ENCODE measurements around the gene MTARC2. TPM values are rescaled to one million over a fixed set of nuclear protein-coding genes. Genes with fewer than 3 reads are reported as not detected.

MTARC2 gene
- total RNA-seq, 4 donors from 2014 or later: 15.6 to 22.9 (median 20.5) TPM

- no peak overlapping the region for H3K27ac ChIP-seq (replicated peaks in 1 of 4)
- H3K9me3 ChIP-seq: no peaks in the 10 kb centered on the region
- 100% methylated on average over 2 of the region's 2 CpGs for WGBS
- peaks cover 0 to 14% (median 14%) of the 10 kb centered on the region in 4 donors for H3K4me1 ChIP-seq
- no peak for DNase-seq (ENCODE audit: extremely low spot score)
- no peaks in the 10 kb centered on the region for H3K27me3 ChIP-seq
- H3K36me3 ChIP-seq: peaks cover 0 to 50% (median 21%) of the 10 kb centered on the region in 4 donors
- intact Hi-C loops (cut with DNase I): no loop called here
- TF ChIP-seq POLR2A (IDR thresholded peaks at IDR 0.05; ENCODE audit: low read depth): no peak
- TF ChIP-seq CTCF (IDR thresholded peaks at IDR 0.05): no peak
- TF ChIP-seq EP300 (IDR thresholded peaks at IDR 0.05): no peak
- H3K4me3 ChIP-seq: no peak overlapping the region
Measured at GRCh38 chr1:220798338-220798737, 50.2 kb downstream of the MTARC2 start.

DNA sequence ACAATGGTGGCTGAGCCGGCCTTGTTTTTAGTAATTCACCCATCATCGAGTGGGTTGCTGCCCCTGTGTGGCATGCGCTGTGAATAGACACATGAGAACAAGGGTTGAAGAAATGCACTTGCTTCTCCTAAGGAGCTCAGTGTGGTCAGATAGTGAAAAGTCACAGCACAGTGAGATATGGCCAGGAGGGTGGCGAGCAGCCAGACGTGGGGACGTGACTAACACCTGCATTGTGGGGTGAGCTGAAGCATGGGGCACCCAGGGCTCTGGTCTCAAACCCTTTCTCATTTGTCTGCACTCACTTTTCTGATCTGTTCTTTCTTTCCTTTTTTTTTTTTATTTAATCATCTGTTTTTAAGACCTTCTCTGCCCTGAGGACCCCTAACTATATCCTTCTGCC, 52.1 kb downstream of the MTARC2 start:
- no peak for DNase-seq (ENCODE audit: extremely low spot score)
- WGBS: 89% methylated on average over 6 of the region's 6 CpGs
- TF ChIP-seq POLR2AphosphoS5 (IDR thresholded peaks at IDR 0.05): no peak
- no peak for TF ChIP-seq POLR2A (IDR thresholded peaks at IDR 0.05; ENCODE audit: low read depth)
- TF ChIP-seq CTCF (IDR thresholded peaks at IDR 0.05): no peak
- no peak for TF ChIP-seq EP300 (IDR thresholded peaks at IDR 0.05)
- H3K9me3 ChIP-seq: no peaks in the 10 kb centered on the region
- no peaks in the 10 kb centered on the region for H3K27me3 ChIP-seq
- peaks cover 0 to 50% (median 21%) of the 10 kb centered on the region in 4 donors for H3K36me3 ChIP-seq
- intact Hi-C loops (cut with DNase I): no loop called here
- H3K4me3 ChIP-seq: no peak overlapping the region
- H3K27ac ChIP-seq (replicated peaks in 1 of 4): no peak overlapping the region
- H3K4me1 ChIP-seq: peaks cover 0 to 31% (median 27%) of the 10 kb centered on the region in 4 donors

DNA sequence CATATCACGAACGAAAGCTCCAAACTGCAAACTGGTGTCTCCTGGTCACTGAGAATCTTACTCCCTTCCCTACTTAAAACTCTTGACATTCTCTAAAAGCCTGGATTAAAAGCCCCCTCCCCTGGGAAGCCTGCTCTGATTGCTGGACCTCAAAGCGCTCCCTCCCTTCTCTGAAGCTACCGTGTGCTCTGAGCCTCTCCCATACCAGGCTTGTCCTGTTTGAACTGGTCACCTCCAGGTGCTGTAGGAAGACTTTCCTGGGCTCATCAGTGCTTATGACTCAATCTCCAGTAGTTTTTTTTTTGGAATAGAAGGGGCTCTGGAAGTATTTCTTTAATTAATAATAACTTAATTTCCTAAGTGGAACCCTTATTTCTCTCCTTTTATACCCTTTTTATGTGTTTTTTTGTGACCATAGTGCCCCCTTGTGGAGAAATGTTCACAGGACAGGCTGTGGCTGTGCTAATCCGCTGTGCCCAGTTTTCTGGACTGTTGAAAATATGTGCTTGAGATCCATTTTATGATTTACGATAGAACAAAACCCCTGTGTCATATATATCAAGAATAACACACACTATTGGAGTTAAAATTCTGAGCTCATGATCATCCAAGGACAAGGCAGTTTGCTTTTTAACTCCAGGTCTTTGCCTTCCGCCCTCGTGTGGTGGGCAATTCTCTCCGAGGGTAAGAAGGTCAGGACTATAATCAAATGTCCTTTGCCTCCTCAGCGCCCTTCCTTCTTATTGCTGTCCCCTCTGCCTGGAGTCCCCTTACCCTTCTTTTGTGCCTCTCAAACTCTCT, 55.5 kb downstream of the MTARC2 start:
- no peak for DNase-seq (ENCODE audit: extremely low spot score)

DNA sequence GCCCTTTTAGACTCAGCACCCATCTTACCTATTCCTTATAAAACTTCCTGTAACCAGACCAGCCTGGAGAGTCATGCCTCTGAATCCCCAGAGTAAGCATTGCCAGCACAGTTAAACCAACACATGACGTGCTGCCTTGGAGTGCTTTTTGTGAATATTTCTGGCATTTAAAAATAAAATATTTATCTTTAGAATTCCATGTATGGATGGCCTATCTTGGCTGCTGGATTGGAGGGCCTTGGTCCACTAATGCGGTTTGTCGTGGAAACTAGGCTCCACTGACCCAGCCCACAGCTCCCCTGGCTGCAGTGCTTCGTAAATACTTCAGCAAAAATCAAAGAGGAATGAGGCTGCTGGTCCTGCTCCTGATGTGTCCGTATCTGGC, 56.1 kb downstream of the MTARC2 start:
- no peaks in the 10 kb centered on the region for H3K27me3 ChIP-seq
- H3K27ac ChIP-seq (replicated peaks in 1 of 4): peak overlapping the region; percentile 67 to 82 (median 78)
- peak overlapping the region in 1 of 4 donors; percentile 18 for H3K4me3 ChIP-seq
- no peak for DNase-seq (ENCODE audit: extremely low spot score)
- whole genome bisulfite sequencing: 57% methylated on average over 5 of the region's 5 CpGs
- H3K9me3 ChIP-seq: no peaks in the 10 kb centered on the region
- no peak for TF ChIP-seq POLR2A (IDR thresholded peaks at IDR 0.05; ENCODE audit: low read depth)
- no peak for TF ChIP-seq EP300 (IDR thresholded peaks at IDR 0.05)
- TF ChIP-seq POLR2AphosphoS5 (IDR thresholded peaks at IDR 0.05): no peak
- peak in 2 of 3 experiments; percentile 30 to 38 for TF ChIP-seq CTCF (IDR thresholded peaks at IDR 0.05)
- peaks cover 0 to 22% (median 9%) of the 10 kb centered on the region in 4 donors for H3K36me3 ChIP-seq
- peaks cover 0 to 31% (median 27%) of the 10 kb centered on the region in 4 donors for H3K4me1 ChIP-seq
- intact Hi-C loops (cut with DNase I): no loop called here

More for the DNA sequence above, 55.5 kb downstream of the MTARC2 start:
- Histone ChIP-seq H3K4me1 (peaks cover 0 to 31% (median 27%) of the 10 kb centered on the region in 4 donors), H3K9me3 (no peaks in the 10 kb centered on the region), H3K27me3 (no peaks in the 10 kb centered on the region), H3K27ac (replicated peaks in 1 of 4) (peak overlapping the region; percentile 67 to 82 (median 78)), H3K4me3 (peak overlapping the region in 1 of 4 donors; percentile 18), H3K36me3 (peaks cover 0 to 28% (median 11%) of the 10 kb centered on the region in 4 donors)
- WGBS: 66% methylated on average over 10 of the region's 10 CpGs
- intact Hi-C loops (cut with DNase I): no loop called here
- TF ChIP-seq CTCF (IDR thresholded peaks at IDR 0.05) (peak; percentile 78 to 89 (median 79)), POLR2A (IDR thresholded peaks at IDR 0.05; ENCODE audit: low read depth) (no peak)

All from esophagus muscularis mucosa (tissue), 4 donors.